ENCODE measurements around the gene SLC44A3. TPM values are rescaled to one million over a fixed set of nuclear protein-coding genes. Genes with fewer than 3 reads are reported as not detected.

The SLC44A3 gene
- total RNA-seq, 1 donor from 2014 or later = 2.6 TPM

DNA sequence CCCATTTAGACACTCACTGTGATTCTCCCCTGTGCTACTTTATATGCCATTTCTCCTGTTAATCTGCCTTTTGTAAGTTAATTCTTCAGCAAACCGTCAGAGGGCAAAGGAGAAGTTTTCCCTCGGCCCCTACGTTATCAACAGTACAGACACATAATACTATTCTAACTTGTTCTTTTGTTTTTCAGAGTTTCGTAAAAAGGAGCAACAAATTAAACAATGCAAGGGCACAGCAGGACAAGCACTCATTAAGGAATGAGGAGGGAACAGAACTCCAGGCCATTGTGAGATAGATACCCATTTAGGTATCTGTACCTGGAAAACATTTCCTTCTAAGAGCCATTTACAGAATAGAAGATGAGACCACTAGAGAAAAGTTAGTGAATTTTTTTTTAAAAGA is 74.5 kb downstream of the SLC44A3 start:
- no peak overlapping the region for H3K4me3 ChIP-seq (ENCODE audit: low read length in 3 of 3)
- no peak overlapping the region for H3K9ac ChIP-seq (ENCODE audit: low read depth in 1 of 3, low read length in 3 of 3)
- H3K4me1 ChIP-seq (ENCODE audit: control insufficient read depth in 3 of 3, insufficient read depth in 3 of 3, low read length in 3 of 3) = no peaks in the 10 kb centered on the region
- no peaks in the 10 kb centered on the region for H3K27me3 ChIP-seq (ENCODE audit: control insufficient read depth in 3 of 3, insufficient read depth in 3 of 3, low read length in 3 of 3)
- H3K36me3 ChIP-seq (ENCODE audit: control insufficient read depth in 3 of 3, insufficient read depth in 3 of 3, low read length in 3 of 3) = peaks cover 3 to 8% (median 4%) of the 10 kb centered on the region in 3 donors
- no peak overlapping the region for H3K27ac ChIP-seq (ENCODE audit: low read depth, low read length)
- no peaks in the 10 kb centered on the region for H3K9me3 ChIP-seq (ENCODE audit: control insufficient read depth in 3 of 3, low read length in 3 of 3)

DNA sequence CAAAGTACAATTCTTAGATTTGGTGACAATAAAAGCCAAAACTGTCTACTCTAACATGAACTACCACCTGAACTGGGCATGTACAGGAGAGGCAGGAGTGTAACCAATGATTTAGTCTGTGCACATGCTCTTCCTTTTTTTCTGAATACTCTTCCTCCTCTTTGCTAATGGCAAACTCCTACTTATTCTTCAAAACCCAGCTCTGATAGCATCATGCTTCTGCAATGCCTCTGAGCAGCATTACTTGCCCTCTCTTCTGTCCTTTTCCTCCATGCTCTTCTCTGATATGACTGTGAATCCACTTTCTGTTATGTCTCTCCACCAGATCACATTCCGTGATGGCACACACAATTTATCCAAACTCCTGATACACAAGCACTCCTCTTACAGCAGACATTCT is 75.4 kb downstream of the SLC44A3 start:
- Histone ChIP-seq H3K27ac (ENCODE audit: low read depth, low read length) (no peak overlapping the region), H3K36me3 (ENCODE audit: control insufficient read depth in 3 of 3, insufficient read depth in 3 of 3, low read length in 3 of 3) (peaks cover 3 to 9% (median 4%) of the 10 kb centered on the region in 3 donors)

GRCh38 chr1:94898491-94899385 is 78.6 kb downstream of the SLC44A3 start:
- no peaks in the 10 kb centered on the region for H3K27me3 ChIP-seq (ENCODE audit: control insufficient read depth in 3 of 3, insufficient read depth in 3 of 3, low read length in 3 of 3)
- H3K4me1 ChIP-seq (ENCODE audit: control insufficient read depth in 3 of 3, insufficient read depth in 3 of 3, low read length in 3 of 3) = no peaks in the 10 kb centered on the region
- H3K4me3 ChIP-seq (ENCODE audit: low read length in 3 of 3) = no peak overlapping the region
- H3K9me3 ChIP-seq (ENCODE audit: control insufficient read depth in 3 of 3, low read length in 3 of 3) = no peaks in the 10 kb centered on the region
- H3K36me3 ChIP-seq (ENCODE audit: control insufficient read depth in 3 of 3, insufficient read depth in 3 of 3, low read length in 3 of 3) = peaks cover 3 to 11% (median 4%) of the 10 kb centered on the region in 3 donors
- H3K27ac ChIP-seq (ENCODE audit: low read depth, low read length) = no peak overlapping the region
- no peak overlapping the region for H3K9ac ChIP-seq (ENCODE audit: low read depth in 1 of 3, low read length in 3 of 3)

More for the DNA sequence above, 75.4 kb downstream of the SLC44A3 start:
- H3K27me3 ChIP-seq (ENCODE audit: control insufficient read depth in 3 of 3, insufficient read depth in 3 of 3, low read length in 3 of 3) = no peaks in the 10 kb centered on the region
- no peaks in the 10 kb centered on the region for H3K4me1 ChIP-seq (ENCODE audit: control insufficient read depth in 3 of 3, insufficient read depth in 3 of 3, low read length in 3 of 3)
- H3K4me3 ChIP-seq (ENCODE audit: low read length in 3 of 3) = no peak overlapping the region
- no peak overlapping the region for H3K9ac ChIP-seq (ENCODE audit: low read depth in 1 of 3, low read length in 3 of 3)
- no peaks in the 10 kb centered on the region for H3K9me3 ChIP-seq (ENCODE audit: control insufficient read depth in 3 of 3, low read length in 3 of 3)

DNA sequence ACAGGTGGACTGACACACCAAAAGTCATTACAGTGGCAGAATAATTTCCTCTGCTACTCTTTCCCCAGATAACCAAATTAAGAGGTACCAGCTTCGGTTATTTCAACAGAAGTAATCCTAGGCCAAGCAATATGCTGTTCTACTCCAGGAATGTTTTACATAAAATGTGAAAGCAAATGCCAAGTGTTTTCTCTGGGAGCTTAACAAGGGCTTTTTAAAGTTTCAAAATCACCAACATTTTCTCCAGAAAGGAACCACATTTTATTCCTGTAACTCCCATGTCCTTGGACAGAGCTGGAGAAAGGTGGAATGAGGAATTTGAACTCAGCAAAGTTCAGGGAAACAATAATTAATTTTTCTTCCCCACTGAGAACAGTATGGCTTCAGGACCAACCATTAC is 79.6 kb downstream of the SLC44A3 start:
- Histone ChIP-seq H3K9ac (ENCODE audit: low read depth in 1 of 3, low read length in 3 of 3) (no peak overlapping the region), H3K27ac (ENCODE audit: low read depth, low read length) (no peak overlapping the region), H3K27me3 (ENCODE audit: control insufficient read depth in 3 of 3, insufficient read depth in 3 of 3, low read length in 3 of 3) (no peaks in the 10 kb centered on the region), H3K4me3 (ENCODE audit: low read length in 3 of 3) (no peak overlapping the region), H3K9me3 (ENCODE audit: control insufficient read depth in 3 of 3, low read length in 3 of 3) (no peaks in the 10 kb centered on the region), H3K36me3 (ENCODE audit: control insufficient read depth in 3 of 3, insufficient read depth in 3 of 3, low read length in 3 of 3) (peaks cover 3 to 11% (median 4%) of the 10 kb centered on the region in 3 donors), H3K4me1 (ENCODE audit: control insufficient read depth in 3 of 3, insufficient read depth in 3 of 3, low read length in 3 of 3) (no peaks in the 10 kb centered on the region)

GRCh38 chr1:94901841-94902240 is 81.7 kb downstream of the SLC44A3 start:
- Histone ChIP-seq H3K27me3 (ENCODE audit: control insufficient read depth in 3 of 3, insufficient read depth in 3 of 3, low read length in 3 of 3) (no peaks in the 10 kb centered on the region), H3K27ac (ENCODE audit: low read depth, low read length) (no peak overlapping the region), H3K36me3 (ENCODE audit: control insufficient read depth in 3 of 3, insufficient read depth in 3 of 3, low read length in 3 of 3) (peaks cover 0 to 3% (median 2%) of the 10 kb centered on the region in 3 donors), H3K4me3 (ENCODE audit: low read length in 3 of 3) (no peak overlapping the region), H3K4me1 (ENCODE audit: control insufficient read depth in 3 of 3, insufficient read depth in 3 of 3, low read length in 3 of 3) (no peaks in the 10 kb centered on the region), H3K9ac (ENCODE audit: low read depth in 1 of 3, low read length in 3 of 3) (no peak overlapping the region), H3K9me3 (ENCODE audit: control insufficient read depth in 3 of 3, low read length in 3 of 3) (no peaks in the 10 kb centered on the region)

- H3K9ac ChIP-seq (ENCODE audit: low read depth in 1 of 3, low read length in 3 of 3) = no peak overlapping the region
- H3K36me3 ChIP-seq (ENCODE audit: control insufficient read depth in 3 of 3, insufficient read depth in 3 of 3, low read length in 3 of 3) = peaks cover 0 to 3% (median 0%) of the 10 kb centered on the region in 3 donors
- no peak overlapping the region for H3K4me3 ChIP-seq (ENCODE audit: low read length in 3 of 3)
- no peaks in the 10 kb centered on the region for H3K27me3 ChIP-seq (ENCODE audit: control insufficient read depth in 3 of 3, insufficient read depth in 3 of 3, low read length in 3 of 3)
- H3K27ac ChIP-seq (ENCODE audit: low read depth, low read length) = no peak overlapping the region
- H3K4me1 ChIP-seq (ENCODE audit: control insufficient read depth in 3 of 3, insufficient read depth in 3 of 3, low read length in 3 of 3) = no peaks in the 10 kb centered on the region
- H3K9me3 ChIP-seq (ENCODE audit: control insufficient read depth in 3 of 3, low read length in 3 of 3) = no peaks in the 10 kb centered on the region
Measured at GRCh38 chr1:94903280-94904009, 83.3 kb downstream of the SLC44A3 start.

DNA sequence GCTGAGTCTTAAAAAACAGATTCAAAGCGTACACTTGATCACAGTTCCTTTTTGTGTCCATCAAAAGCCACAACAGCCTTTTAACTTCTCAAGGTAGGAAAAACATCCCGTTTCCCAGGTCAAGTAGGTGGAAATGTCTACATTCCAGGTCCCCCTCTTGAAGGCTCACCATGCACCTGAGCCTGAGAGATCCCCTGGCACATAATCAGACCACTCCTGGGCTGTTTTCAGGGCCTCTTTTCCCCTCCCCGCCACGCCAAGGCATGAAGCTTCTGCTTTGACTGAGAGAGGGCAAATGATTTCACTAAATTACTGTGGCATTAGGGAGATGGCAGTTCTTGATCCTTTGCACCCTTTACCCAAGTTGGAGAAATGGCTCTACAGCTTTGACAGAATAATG is 85.0 kb downstream of the SLC44A3 start:
- Histone ChIP-seq H3K4me1 (ENCODE audit: control insufficient read depth in 3 of 3, insufficient read depth in 3 of 3, low read length in 3 of 3) (no peaks in the 10 kb centered on the region), H3K4me3 (ENCODE audit: low read length in 3 of 3) (no peak overlapping the region), H3K36me3 (ENCODE audit: control insufficient read depth in 3 of 3, insufficient read depth in 3 of 3, low read length in 3 of 3) (peaks cover 0 to 3% (median 0%) of the 10 kb centered on the region in 3 donors), H3K27me3 (ENCODE audit: control insufficient read depth in 3 of 3, insufficient read depth in 3 of 3, low read length in 3 of 3) (peaks cover 0 to 2% (median 0%) of the 10 kb centered on the region in 3 donors), H3K9ac (ENCODE audit: low read depth in 1 of 3, low read length in 3 of 3) (no peak overlapping the region), H3K9me3 (ENCODE audit: control insufficient read depth in 3 of 3, low read length in 3 of 3) (no peaks in the 10 kb centered on the region), H3K27ac (ENCODE audit: low read depth, low read length) (no peak overlapping the region)

DNA sequence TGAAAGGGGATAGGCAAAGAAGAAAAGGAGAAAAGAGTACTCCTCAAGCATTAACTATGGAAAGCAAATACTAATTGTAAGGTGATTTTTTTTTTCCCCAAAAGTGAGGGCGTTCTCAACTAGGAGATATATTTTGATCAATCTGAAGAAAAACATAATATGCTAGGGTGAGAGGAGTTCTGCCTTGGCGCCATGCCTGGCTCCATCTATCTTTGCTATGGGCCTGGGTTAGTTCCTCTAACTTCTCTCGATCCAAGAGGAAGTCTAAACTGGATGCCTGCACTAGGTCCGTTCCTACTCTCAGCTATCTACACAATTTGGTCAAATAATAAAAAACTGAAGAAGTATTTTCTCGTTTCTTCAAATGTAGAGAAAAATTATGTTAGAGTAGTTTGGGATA is 86.2 kb downstream of the SLC44A3 start:
- H3K36me3 ChIP-seq (ENCODE audit: control insufficient read depth in 3 of 3, insufficient read depth in 3 of 3, low read length in 3 of 3) = no peaks in the 10 kb centered on the region
- H3K4me3 ChIP-seq (ENCODE audit: low read length in 3 of 3) = no peak overlapping the region
- no peaks in the 10 kb centered on the region for H3K9me3 ChIP-seq (ENCODE audit: control insufficient read depth in 3 of 3, low read length in 3 of 3)
- no peak overlapping the region for H3K9ac ChIP-seq (ENCODE audit: low read depth in 1 of 3, low read length in 3 of 3)
- H3K4me1 ChIP-seq (ENCODE audit: control insufficient read depth in 3 of 3, insufficient read depth in 3 of 3, low read length in 3 of 3) = no peaks in the 10 kb centered on the region
- no peak overlapping the region for H3K27ac ChIP-seq (ENCODE audit: low read depth, low read length)
- H3K27me3 ChIP-seq (ENCODE audit: control insufficient read depth in 3 of 3, insufficient read depth in 3 of 3, low read length in 3 of 3) = peaks cover 0 to 2% (median 0%) of the 10 kb centered on the region in 3 donors

- H3K27ac ChIP-seq (ENCODE audit: low read depth, low read length) = no peak overlapping the region
- H3K9me3 ChIP-seq (ENCODE audit: control insufficient read depth in 3 of 3, low read length in 3 of 3) = no peaks in the 10 kb centered on the region
- H3K27me3 ChIP-seq (ENCODE audit: control insufficient read depth in 3 of 3, insufficient read depth in 3 of 3, low read length in 3 of 3) = peaks cover 0 to 2% (median 0%) of the 10 kb centered on the region in 3 donors
- no peak overlapping the region for H3K4me3 ChIP-seq (ENCODE audit: low read length in 3 of 3)
- no peak overlapping the region for H3K9ac ChIP-seq (ENCODE audit: low read depth in 1 of 3, low read length in 3 of 3)
- no peaks in the 10 kb centered on the region for H3K36me3 ChIP-seq (ENCODE audit: control insufficient read depth in 3 of 3, insufficient read depth in 3 of 3, low read length in 3 of 3)
- no peaks in the 10 kb centered on the region for H3K4me1 ChIP-seq (ENCODE audit: control insufficient read depth in 3 of 3, insufficient read depth in 3 of 3, low read length in 3 of 3)
Measured at GRCh38 chr1:94907136-94907535, 87.0 kb downstream of the SLC44A3 start.

GRCh38 chr1:94908190-94908589 is 88.0 kb downstream of the SLC44A3 start:
- Histone ChIP-seq H3K9ac (ENCODE audit: low read depth in 1 of 3, low read length in 3 of 3) (no peak overlapping the region), H3K4me3 (ENCODE audit: low read length in 3 of 3) (no peak overlapping the region), H3K27ac (ENCODE audit: low read depth, low read length) (no peak overlapping the region), H3K4me1 (ENCODE audit: control insufficient read depth in 3 of 3, insufficient read depth in 3 of 3, low read length in 3 of 3) (peaks cover 0 to 6% (median 4%) of the 10 kb centered on the region in 3 donors), H3K36me3 (ENCODE audit: control insufficient read depth in 3 of 3, insufficient read depth in 3 of 3, low read length in 3 of 3) (no peaks in the 10 kb centered on the region), H3K9me3 (ENCODE audit: control insufficient read depth in 3 of 3, low read length in 3 of 3) (no peaks in the 10 kb centered on the region), H3K27me3 (ENCODE audit: control insufficient read depth in 3 of 3, insufficient read depth in 3 of 3, low read length in 3 of 3) (peaks cover 0 to 2% (median 0%) of the 10 kb centered on the region in 3 donors)
